Activated T-cell treated with anti-CD3 and anti-CD28 coated beads, Interleukin-2, amount 50 U/mL, for 48 hours (primary cell): ENCODE measurements around the gene FAM124A.
A peak's percentile ranks its signal among the peaks of the same experiment; 100 is the strongest.

Experiments
- DNase-seq, 2 experiments: peaks; one replicate each; pipeline ENCODE4 v3.0.0-alpha.2; 2020

FAM124A gene, protein sequence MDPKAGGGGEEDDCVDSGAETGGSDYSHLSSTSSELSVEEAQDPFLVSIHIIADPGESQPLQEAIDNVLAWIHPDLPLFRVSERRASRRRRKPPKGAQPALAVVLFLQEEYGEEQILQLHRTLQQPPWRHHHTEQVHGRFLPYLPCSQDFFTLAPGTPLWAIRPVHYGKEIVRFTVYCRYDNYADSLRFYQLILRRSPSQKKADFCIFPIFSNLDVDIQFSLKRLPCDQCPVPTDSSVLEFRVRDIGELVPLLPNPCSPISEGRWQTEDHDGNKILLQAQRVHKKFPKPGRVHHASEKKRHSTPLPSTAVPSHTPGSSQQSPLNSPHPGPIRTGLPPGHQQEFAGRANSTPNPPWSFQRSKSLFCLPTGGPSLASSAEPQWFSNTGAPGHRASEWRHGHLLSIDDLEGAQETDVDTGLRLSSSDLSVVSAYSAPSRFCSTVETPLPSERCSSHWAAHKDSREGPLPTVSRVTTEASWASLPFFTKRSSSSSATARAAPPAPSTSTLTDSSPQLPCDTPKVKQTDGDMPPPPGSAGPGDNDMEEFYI

GRCh38 chr13:51222037-51222685 lies at the start of gene FAM124A:
Gene FAM124A, plus strand, starts transcription at chr13:51222398. Its CDS starts 104 bp downstream, at chr13:51222502.
- DNase-seq: peak; percentile 67 to 77

- DNase-seq: no peak
Observed at GRCh38 chr13:51175021-51175420, 47.2 kb upstream of the FAM124A start.

- no peak for DNase-seq
Observed at GRCh38 chr13:51175639-51176038, 46.6 kb upstream of the FAM124A start.

- DNase-seq: no peak
Observed at GRCh38 chr13:51177188-51177587, 45.0 kb upstream of the FAM124A start.

DNA sequence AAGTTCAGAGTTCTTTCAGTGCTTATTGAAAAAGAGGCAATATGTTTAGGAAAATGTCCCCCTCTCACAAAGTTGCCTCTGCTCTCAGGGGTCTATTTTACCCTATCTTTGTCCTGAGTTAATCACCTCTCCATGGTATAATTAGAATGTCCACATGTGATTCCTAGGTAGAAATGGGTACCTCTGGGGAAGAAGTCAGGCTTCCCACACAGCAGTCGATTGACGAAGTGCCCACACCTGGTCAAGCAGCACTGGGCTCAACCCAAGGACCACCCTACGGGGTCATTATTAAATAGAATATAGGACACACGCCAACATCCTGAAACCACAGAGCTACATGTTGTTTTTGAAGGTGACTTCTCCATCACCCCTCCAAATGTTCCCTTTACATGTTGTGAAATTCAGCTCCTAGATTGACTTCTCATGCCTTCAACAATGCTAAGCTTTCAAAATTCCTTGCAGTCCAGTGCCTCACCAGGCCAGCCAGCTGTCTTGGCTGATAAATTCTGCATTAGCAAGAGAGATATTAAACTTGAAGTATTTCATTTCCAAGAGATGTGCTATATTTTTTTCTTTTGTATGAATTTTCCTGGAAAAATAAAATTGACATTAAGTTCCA lies 43.6 kb upstream of the FAM124A start:
- no peak for DNase-seq

DNA sequence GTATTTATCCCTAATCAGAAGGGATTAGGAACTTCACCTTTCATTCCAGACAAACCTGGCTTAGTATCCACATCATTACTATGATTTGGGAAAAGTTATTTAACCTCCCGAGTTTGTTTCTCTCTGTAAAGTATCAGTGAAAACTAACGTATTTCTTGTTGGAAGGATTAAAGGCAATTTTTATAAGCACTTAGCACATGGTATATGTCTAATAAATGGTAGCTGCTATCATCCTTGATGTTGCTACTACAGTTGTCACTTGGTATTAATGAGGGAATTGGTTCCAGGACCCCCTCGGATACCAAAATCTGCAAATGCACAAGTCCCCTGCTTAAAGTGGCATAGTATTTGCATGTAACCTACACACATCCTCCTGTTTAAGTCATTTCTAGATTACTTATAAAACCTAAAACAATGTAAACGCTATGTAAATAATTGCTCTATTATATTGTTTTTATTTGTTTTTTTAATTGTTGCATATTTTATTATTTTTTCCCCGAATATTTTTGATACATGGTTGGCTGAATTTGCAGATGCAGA lies 42.7 kb upstream of the FAM124A start:
- DNase-seq: no peak

DNA sequence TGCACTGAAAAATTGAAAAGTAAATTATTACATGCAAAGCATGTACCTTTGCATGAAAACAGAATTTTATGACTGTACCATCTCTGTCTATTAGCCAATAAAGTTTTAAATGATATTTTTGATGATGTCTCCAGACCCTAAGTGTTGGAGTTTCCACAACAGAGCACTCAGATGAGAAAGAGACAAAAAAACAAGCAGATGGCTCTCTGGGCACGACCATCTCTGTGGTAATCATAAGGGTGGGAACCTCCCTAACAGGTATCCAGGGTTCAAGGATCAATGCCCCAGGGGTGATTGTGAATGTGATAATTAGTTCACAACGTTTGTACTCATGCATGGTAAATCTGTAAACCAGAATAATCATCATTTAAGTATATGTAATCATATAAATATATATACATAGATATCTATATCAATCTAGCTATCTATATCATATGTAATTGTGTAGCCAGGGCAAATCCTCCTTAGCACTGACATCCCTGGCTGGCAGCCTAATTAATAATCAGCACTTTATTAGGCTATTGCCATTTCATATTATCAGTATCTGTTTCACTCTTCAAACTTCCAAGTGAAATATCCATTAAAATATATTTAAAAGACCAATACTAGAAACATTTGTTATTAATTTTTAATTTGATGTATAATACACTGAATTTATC lies 41.2 kb upstream of the FAM124A start:
- no peak for DNase-seq

- no peak for DNase-seq
Observed at GRCh38 chr13:51181786-51182383, 40.3 kb upstream of the FAM124A start.

GRCh38 chr13:51191743-51192142 lies 30.5 kb upstream of the FAM124A start:
- no peak for DNase-seq

DNA sequence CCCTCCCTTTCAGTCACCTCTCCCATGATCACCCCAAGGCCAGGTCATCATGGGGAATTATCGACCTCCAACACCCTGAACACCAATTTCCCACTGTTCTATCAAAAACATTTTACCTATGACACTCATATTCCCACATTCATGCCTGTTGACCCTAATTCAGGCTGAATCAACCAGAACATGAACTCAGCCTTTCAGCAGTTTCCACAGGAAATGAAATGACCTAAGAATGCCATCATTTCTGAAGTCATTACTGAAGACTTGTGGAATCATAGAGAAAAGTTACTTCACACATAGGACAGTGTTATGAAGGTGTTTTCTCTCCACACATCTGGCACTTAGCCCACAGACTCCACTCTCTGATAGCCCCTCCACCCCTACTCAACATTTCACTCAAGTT lies 29.9 kb upstream of the FAM124A start:
- no peak for DNase-seq

GRCh38 chr13:51193387-51193786 lies 28.8 kb upstream of the FAM124A start:
- no peak for DNase-seq

GRCh38 chr13:51194942-51195341 lies 27.3 kb upstream of the FAM124A start:
- no peak for DNase-seq

GRCh38 chr13:51201886-51202285 lies 20.3 kb upstream of the FAM124A start:
- DNase-seq: no peak

GRCh38 chr13:51202477-51203046 lies 19.6 kb upstream of the FAM124A start:
- no peak for DNase-seq

DNA sequence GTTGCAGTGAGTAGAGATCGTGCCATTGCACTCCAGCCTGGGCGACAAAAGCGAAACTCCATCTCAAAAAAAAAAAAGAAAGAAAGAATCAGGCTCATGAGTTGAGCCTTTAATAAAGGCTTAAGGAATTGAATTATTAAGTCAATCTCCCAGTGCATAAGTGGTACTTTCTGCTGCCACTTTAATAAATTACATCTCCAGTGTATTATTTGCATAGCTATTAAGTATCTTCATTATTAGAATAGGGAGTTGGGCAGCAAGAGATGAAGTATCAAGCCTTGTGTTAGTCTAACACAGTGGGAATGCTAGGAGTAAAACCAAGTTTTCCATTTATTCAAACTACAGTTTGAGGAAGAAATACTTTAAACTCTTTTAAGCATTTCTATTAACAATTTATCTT lies 15.6 kb upstream of the FAM124A start:
- DNase-seq: no peak

DNA sequence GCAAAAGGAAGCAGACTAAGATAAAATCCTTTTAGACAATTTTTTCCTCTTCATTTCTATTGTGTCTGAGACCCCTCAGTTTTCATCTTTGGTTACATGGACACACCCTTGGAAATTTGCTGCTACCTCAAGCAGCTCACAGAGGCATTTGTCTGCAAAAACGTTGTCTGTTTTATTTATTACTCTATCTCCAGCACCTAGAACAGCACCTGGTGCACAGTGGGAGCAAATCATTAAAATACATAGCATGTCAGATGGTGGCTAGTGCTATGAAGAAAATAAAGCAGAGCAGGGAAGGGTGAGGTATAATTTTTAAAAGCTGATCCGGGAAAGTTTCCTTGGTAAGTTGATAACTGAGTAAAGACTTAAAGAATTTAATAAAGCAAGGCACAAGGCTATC lies 14.3 kb upstream of the FAM124A start:
- DNase-seq: no peak

DNA sequence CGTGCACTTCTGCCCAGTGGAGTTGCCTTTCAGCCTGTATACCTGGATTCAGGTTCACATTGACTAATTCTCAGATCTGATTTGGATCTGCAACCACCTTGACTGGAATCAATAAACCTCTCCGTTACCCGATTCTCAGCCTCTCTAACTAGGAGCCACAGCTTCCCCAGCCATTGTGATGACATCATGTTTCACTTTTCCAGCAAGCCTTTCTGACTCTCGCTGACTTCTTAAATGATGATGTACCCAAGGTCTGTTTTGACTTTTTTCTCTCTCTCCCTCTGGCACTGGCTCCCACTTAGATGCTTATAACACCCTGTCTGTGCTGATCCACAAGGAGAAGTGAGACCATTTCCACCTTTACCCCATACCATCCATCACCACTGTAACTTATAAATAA lies 13.5 kb upstream of the FAM124A start:
- no peak for DNase-seq

- DNase-seq: no peak
Observed at GRCh38 chr13:51211910-51212309, 10.3 kb upstream of the FAM124A start.

DNA sequence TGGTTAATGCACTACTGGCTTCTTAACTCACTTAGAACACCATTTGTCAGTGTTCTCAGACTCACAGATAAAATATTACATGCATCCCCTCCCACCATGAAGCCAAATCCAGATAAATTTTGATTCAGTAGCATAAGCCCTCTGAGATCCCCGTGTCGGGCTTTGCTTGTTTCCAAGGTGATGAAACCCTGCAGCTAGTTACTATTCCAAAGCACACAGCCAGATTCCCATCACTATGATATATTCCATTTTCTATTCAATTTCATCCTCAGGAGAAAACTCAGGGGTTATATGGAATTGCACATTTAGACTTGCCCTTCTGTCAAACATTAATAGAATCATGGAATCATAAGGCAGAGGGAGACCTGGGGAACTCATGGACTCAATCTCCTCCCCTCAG lies 9.4 kb upstream of the FAM124A start:
- no peak for DNase-seq

DNA sequence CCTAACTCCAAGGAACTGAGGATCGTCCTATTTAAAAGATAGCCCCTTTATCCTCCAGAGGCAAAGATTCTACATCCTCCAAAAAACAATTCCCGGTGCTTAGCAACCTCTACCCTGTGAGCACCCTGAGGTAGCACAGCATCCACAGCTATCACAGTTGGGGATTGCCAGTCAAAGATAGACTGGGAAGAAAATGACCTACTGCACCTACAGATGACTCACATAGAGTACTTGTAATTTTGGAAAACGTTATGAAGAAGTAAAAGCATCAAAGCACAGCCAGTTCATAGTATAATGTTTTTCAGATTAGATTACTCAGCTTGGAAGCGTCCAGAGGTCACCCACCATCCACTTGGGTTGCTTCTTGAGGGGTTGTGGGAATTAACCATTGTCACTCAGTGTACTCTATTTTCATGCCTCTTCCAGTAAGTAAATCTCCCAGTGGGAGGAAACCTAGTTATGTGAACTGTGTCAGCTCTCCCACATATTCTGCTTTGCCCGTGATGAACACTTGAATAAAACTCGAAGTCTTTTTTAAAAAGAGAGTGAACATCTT lies 8.9 kb upstream of the FAM124A start:
- DNase-seq: no peak

GRCh38 chr13:51218626-51219025 lies 3.6 kb upstream of the FAM124A start:
- no peak for DNase-seq

DNA sequence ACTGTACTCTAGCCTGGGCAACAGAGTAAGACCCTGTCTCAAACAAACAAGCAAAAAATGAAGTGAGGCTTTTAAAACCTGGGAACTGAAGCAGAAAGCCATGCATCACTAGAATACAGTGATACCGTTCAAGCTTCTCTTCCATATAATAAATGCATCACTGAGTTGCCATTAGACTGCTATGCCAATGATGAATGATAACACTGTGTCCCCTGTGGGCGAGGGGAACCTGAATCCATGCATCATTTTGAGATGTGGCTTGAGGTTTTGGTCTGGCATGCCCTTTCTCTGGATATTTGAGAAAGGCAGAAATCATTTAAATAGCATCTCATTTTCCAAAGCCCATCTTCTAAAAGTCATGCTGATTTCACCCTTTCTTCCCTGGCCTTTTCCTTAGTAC lies 1.5 kb upstream of the FAM124A start:
- DNase-seq: no peak
